Daoy (cell line): Measurements from ENCODE around the gene CTDSPL2. TPM values are rescaled to one million over a fixed set of nuclear protein-coding genes. Genes with fewer than 3 reads are reported as not detected.

Source experiments
- total RNA-seq: library from RNA; depleted of rRNA; stranded (reverse); fragments of >200 nt; shearing (Covaris generic); gene quantifications from 2 replicates; pipeline ENCODE4 v1.2.3, GENCODE V29; 2014; rRNA removed

CTDSPL2 gene
- total RNA-seq, 1 experiment from 2014 or later: 72.5 TPM

Other genes starting within 250 kb of the CTDSPL2 start
- 6.9 and 8.7 TPM in 2 replicates for gene FRMD5, start 232.4 kb upstream of the CTDSPL2 start, total RNA-seq
- 36.1 and 43.8 TPM in 2 replicates for gene GOLM2, start 138.9 kb upstream of the CTDSPL2 start, total RNA-seq
- gene EIF3J, start 109.5 kb downstream of the CTDSPL2 start, total RNA-seq: 55.7 and 92.1 TPM in 2 replicates
- gene SPG11, start 236.0 kb downstream of the CTDSPL2 start, total RNA-seq: 32.6 and 37.2 TPM in 2 replicates